ENCODE data around the gene TADA3. TPM values are rescaled to one million over a fixed set of nuclear protein-coding genes. Genes with fewer than 3 reads are reported as not detected.

Gene TADA3
- total and polyA plus RNA-seq, 8 donors = 13.2 to 29.1 (median 20.1) TPM

- Histone ChIP-seq H3K4me3 (no peak overlapping the region), H3K9me3 (no peaks in the 10 kb centered on the region), H3K4me1 (no peaks in the 10 kb centered on the region), H3K27me3 (no peaks in the 10 kb centered on the region), H3K36me3 (no peaks in the 10 kb centered on the region), H3K27ac (no peak overlapping the region)
- DNase-seq (no peak), FAIRE-seq (no peak), ATAC-seq (peak; percentile 40 to 78 (median 70))
- TF ChIP-seq, protein P1, sequence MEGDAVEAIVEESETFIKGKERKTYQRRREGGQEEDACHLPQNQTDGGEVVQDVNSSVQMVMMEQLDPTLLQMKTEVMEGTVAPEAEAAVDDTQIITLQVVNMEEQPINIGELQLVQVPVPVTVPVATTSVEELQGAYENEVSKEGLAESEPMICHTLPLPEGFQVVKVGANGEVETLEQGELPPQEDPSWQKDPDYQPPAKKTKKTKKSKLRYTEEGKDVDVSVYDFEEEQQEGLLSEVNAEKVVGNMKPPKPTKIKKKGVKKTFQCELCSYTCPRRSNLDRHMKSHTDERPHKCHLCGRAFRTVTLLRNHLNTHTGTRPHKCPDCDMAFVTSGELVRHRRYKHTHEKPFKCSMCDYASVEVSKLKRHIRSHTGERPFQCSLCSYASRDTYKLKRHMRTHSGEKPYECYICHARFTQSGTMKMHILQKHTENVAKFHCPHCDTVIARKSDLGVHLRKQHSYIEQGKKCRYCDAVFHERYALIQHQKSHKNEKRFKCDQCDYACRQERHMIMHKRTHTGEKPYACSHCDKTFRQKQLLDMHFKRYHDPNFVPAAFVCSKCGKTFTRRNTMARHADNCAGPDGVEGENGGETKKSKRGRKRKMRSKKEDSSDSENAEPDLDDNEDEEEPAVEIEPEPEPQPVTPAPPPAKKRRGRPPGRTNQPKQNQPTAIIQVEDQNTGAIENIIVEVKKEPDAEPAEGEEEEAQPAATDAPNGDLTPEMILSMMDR (IDR thresholded peaks at IDR 0.05) = peak in 2 of 4 donors; percentile 8 to 13
- 63 to 66% methylated on average over 20 of the region's 20 CpGs for WGBS, 2 donors
- intact Hi-C loops (cut with DNase I) = no loop called here
Observed at GRCh38 chr3:9826815-9827573, 34.7 kb upstream of the TADA3 start.

DNA sequence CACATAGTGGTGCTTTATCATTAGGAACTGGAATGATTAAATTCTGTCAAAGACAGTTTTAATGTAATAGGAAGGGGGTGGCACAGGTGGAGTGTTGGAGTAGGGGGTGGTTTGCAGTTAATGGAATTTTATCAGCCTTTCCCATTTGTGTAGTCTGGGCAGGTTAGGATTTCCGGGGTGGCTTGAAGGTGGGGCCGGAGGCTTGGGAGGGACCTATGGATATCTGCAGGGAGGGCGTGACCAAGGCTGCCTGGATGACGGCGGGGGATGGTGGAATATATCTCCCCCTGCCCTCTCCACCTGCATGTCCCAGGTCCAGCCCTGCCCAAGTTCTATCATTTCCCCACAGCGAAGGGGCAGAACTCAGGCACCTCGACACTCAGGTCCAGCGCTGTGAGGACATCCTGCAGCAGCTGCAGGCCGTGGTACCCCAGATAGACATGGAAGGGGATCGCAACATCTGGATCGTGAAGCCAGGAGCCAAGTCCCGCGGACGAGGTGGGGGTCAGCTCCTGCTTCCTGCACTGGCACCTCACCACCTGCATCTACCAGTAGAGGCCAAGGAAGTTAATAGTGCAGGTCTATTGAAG, 33.3 kb upstream of the TADA3 start:
- TF ChIP-seq, protein P1 (IDR thresholded peaks at IDR 0.05) = no peak
- Histone ChIP-seq H3K27ac (no peak overlapping the region), H3K27me3 (no peaks in the 10 kb centered on the region), H3K4me3 (no peak overlapping the region), H3K36me3 (no peaks in the 10 kb centered on the region), H3K9me3 (no peaks in the 10 kb centered on the region), H3K4me1 (no peaks in the 10 kb centered on the region)
- ATAC-seq (no peak), FAIRE-seq (no peak), DNase-seq (no peak)
- intact Hi-C loops (cut with DNase I) = no loop called here
- WGBS, 2 donors = 50 to 57% methylated on average over 14 of the region's 14 CpGs

DNA sequence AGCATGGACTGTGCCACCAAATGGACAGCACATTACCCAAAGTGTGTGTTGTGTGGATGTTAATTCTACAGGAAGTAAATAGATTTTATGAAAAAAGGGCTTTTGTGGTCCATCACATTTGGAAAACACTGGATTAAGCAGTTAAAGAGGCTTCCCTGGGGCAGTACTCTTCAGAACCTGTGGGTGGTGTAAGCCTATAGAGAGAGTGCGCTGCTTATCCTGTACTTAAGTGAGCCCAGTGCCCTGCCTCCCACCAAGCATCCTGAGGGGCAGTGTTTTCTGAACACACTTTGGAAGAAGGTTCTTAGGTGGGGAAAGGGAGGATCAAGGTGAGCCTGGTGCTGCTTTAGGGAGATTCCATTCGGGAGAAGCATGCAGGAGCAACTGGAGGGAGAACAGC, 28.7 kb upstream of the TADA3 start:
- 58 to 68% methylated on average over 2 of the region's 2 CpGs for WGBS, 2 donors
- H3K4me3 ChIP-seq = no peak overlapping the region
- no peaks in the 10 kb centered on the region for H3K9me3 ChIP-seq
- no peak overlapping the region for H3K27ac ChIP-seq
- intact Hi-C loops (cut with DNase I) = no loop called here
- no peaks in the 10 kb centered on the region for H3K36me3 ChIP-seq
- DNase-seq (no peak), ATAC-seq (peak in 2 of 4 donors; percentile 48), FAIRE-seq (no peak)
- TF ChIP-seq, protein P1 (IDR thresholded peaks at IDR 0.05) = no peak
- no peaks in the 10 kb centered on the region for H3K4me1 ChIP-seq
- H3K27me3 ChIP-seq = no peaks in the 10 kb centered on the region

- no peaks in the 10 kb centered on the region for H3K4me1 ChIP-seq
- H3K9me3 ChIP-seq = no peaks in the 10 kb centered on the region
- intact Hi-C loops (cut with DNase I) = no loop called here
- no peak for ATAC-seq
- no peak for FAIRE-seq
- H3K27me3 ChIP-seq = no peaks in the 10 kb centered on the region
- no peak overlapping the region for H3K4me3 ChIP-seq
- 82 to 83% methylated on average over 12 of the region's 12 CpGs for WGBS, 2 donors
- no peak for DNase-seq
- TF ChIP-seq, protein P1 (IDR thresholded peaks at IDR 0.05) = no peak
- H3K27ac ChIP-seq = no peak overlapping the region
- no peaks in the 10 kb centered on the region for H3K36me3 ChIP-seq
Observed at GRCh38 chr3:9820543-9820942, 28.3 kb upstream of the TADA3 start.
